Measurements from ENCODE around the gene SLC12A2. TPM values are rescaled to one million over a fixed set of nuclear protein-coding genes. Genes with fewer than 3 reads are reported as not detected.

Gene SLC12A2
- total RNA-seq, 2 experiments from 2014 or later: 13.7 to 16.4 TPM

GRCh38 chr5:128172102-128172501 is 88.5 kb downstream of the SLC12A2 start:
- Mint-ChIP-seq H3K9me3 (no peaks in the 10 kb centered on the region), H3K27ac (no peak overlapping the region), H3K4me1 (ENCODE audit: low read depth) (no peaks in the 10 kb centered on the region), H3K36me3 (ENCODE audit: low read depth) (peaks cover 46% of the 10 kb centered on the region), H3K4me3 (no peak overlapping the region), H3K27me3 (no peaks in the 10 kb centered on the region)
- H3K4me1 ChIP-seq (ENCODE audit: insufficient read depth, low read length): no peaks in the 10 kb centered on the region
- no peak overlapping the region for H3K4me3 ChIP-seq (ENCODE audit: low read length)
- intact Hi-C loops (cut with DNase I, micrococcal nuclease): no loop called here
- no peak for DNase-seq
- CTCF ChIA-PET: no interaction called here
- TF ChIP-seq, protein P1, sequence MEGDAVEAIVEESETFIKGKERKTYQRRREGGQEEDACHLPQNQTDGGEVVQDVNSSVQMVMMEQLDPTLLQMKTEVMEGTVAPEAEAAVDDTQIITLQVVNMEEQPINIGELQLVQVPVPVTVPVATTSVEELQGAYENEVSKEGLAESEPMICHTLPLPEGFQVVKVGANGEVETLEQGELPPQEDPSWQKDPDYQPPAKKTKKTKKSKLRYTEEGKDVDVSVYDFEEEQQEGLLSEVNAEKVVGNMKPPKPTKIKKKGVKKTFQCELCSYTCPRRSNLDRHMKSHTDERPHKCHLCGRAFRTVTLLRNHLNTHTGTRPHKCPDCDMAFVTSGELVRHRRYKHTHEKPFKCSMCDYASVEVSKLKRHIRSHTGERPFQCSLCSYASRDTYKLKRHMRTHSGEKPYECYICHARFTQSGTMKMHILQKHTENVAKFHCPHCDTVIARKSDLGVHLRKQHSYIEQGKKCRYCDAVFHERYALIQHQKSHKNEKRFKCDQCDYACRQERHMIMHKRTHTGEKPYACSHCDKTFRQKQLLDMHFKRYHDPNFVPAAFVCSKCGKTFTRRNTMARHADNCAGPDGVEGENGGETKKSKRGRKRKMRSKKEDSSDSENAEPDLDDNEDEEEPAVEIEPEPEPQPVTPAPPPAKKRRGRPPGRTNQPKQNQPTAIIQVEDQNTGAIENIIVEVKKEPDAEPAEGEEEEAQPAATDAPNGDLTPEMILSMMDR (IDR thresholded peaks at IDR 0.05): no peak
- H3K36me3 ChIP-seq (ENCODE audit: insufficient read depth, low read length): no peaks in the 10 kb centered on the region
- no peaks in the 10 kb centered on the region for H3K9me3 ChIP-seq (ENCODE audit: control insufficient read depth in 1 of 2, insufficient read depth in 1 of 2, low read length in 2 of 2)
- no peak for ATAC-seq (ENCODE audit: poor library complexity)
- POLR2A ChIA-PET: no interaction called here
- no peaks in the 10 kb centered on the region for H3K27me3 ChIP-seq (ENCODE audit: control insufficient read depth in 1 of 2, insufficient read depth in 2 of 2, low read length in 2 of 2)
- H3K27ac ChIP-seq (ENCODE audit: low read depth in 1 of 2, low read length in 2 of 2): no peak overlapping the region

DNA sequence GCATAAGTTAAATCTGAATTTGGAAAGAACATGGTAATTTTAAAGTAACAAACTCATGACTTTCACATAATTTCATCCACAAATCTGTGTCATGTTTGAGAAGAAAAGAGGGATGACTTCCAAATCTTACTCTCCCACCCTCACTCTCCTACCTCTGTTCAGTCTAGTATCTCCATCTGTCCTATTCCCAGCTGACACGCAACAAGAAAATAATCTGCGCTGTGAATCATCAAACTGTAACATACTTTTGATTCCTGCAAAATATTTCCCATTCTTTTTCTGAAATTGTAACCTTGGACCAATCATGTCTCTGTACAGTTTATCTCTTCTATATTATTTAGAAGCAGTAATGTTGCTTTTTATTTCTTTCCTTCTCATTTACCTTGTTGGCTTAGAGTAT is 91.4 kb downstream of the SLC12A2 start:
- intact Hi-C loops (cut with DNase I, micrococcal nuclease): no loop called here
- H3K27me3 ChIP-seq (ENCODE audit: control insufficient read depth in 1 of 2, insufficient read depth in 2 of 2, low read length in 2 of 2): no peaks in the 10 kb centered on the region
- ChIA-PET CTCF (no interaction called here), POLR2A (no interaction called here)
- Mint-ChIP-seq H3K27ac (no peak overlapping the region), H3K36me3 (ENCODE audit: low read depth) (peaks cover 48% of the 10 kb centered on the region), H3K27me3 (no peaks in the 10 kb centered on the region), H3K4me1 (ENCODE audit: low read depth) (no peaks in the 10 kb centered on the region), H3K9me3 (no peaks in the 10 kb centered on the region), H3K4me3 (no peak overlapping the region)
- H3K4me3 ChIP-seq (ENCODE audit: low read length): no peak overlapping the region
- no peaks in the 10 kb centered on the region for H3K4me1 ChIP-seq (ENCODE audit: insufficient read depth, low read length)
- no peak overlapping the region for H3K27ac ChIP-seq (ENCODE audit: low read depth in 1 of 2, low read length in 2 of 2)
- TF ChIP-seq, protein P1 (IDR thresholded peaks at IDR 0.05): no peak
- peaks cover 6% of the 10 kb centered on the region for H3K36me3 ChIP-seq (ENCODE audit: insufficient read depth, low read length)
- DNase-seq (no peak), ATAC-seq (ENCODE audit: poor library complexity) (no peak)
- H3K9me3 ChIP-seq (ENCODE audit: control insufficient read depth in 1 of 2, insufficient read depth in 1 of 2, low read length in 2 of 2): no peaks in the 10 kb centered on the region

GRCh38 chr5:128192368-128192767 is 108.8 kb downstream of the SLC12A2 start:
- Mint-ChIP-seq H3K4me3 (no peak overlapping the region), H3K27ac (no peak overlapping the region), H3K9me3 (no peaks in the 10 kb centered on the region), H3K4me1 (ENCODE audit: low read depth) (peaks cover 28% of the 10 kb centered on the region), H3K36me3 (ENCODE audit: low read depth) (peaks cover 9% of the 10 kb centered on the region), H3K27me3 (no peaks in the 10 kb centered on the region)
- ChIA-PET CTCF (interaction anchor here (1.3 kb wide), 1 partner anchor 16 kb away, joined by 3 read pairs; no protein-coding TSS in a partner anchor), POLR2A (no interaction called here)
- DNase-seq (no peak), ATAC-seq (ENCODE audit: poor library complexity) (no peak)
- Histone ChIP-seq H3K27me3 (ENCODE audit: control insufficient read depth in 1 of 2, insufficient read depth in 2 of 2, low read length in 2 of 2) (no peaks in the 10 kb centered on the region), H3K27ac (ENCODE audit: low read depth in 1 of 2, low read length in 2 of 2) (no peak overlapping the region), H3K4me3 (ENCODE audit: low read length) (no peak overlapping the region), H3K36me3 (ENCODE audit: insufficient read depth, low read length) (no peaks in the 10 kb centered on the region), H3K9me3 (ENCODE audit: control insufficient read depth in 1 of 2, insufficient read depth in 1 of 2, low read length in 2 of 2) (no peaks in the 10 kb centered on the region), H3K4me1 (ENCODE audit: insufficient read depth, low read length) (peaks cover 7% of the 10 kb centered on the region)
- TF ChIP-seq, protein P1 (IDR thresholded peaks at IDR 0.05): no peak
- intact Hi-C loops (cut with DNase I, micrococcal nuclease): no loop called here

Data from CD4-positive, alpha-beta T cell (primary cell).